ENCODE results near the gene KIAA1958.

DNA sequence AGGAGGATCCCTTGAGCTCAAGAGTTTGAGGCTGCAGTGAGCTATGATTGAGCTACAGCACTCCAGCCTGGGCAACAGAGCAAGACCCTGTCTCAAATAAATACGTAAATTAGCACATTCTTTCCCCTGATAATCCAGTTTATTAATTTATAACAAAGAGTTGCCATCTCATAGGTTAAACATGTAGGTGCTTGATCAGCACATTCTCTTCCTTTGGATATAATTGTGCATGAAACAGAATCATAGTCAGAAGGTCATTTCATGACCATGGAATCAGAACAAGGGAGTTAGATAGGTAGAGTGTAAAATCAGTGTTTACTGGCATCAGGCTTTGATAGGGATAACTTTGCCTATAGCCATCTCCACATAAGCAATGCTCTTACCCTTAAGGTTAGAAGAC is 43.0 kb upstream of the KIAA1958 start:
- TF ChIP-seq BHLHE40 (IDR thresholded peaks at IDR 0.05; ENCODE audit: borderline replicate concordance) (no peak), SP1 (IDR thresholded peaks at IDR 0.05) (no peak), ZNF384 (IDR thresholded peaks at IDR 0.05) (no peak), ARNT (IDR thresholded peaks at IDR 0.05) (no peak), CTBP1 (IDR thresholded peaks at IDR 0.05; ENCODE audit: borderline replicate concordance) (no peak)
